DOHH2 (cell line): ENCODE measurements around the gene DISC1.

ENCODE experiments used
- CTCF ChIP-seq: fragments of 200-600 bp; sonication (generic); IDR thresholded peaks from one replicate; pipeline ENCODE4 v1.5.1; 2014; ENCODE audit warnings: antibody characterized with exemption, mild to moderate bottlenecking, low read depth, low read length; ENCODE audit not compliant: poor library complexity, severe bottlenecking
- EZH2phosphoT487 ChIP-seq: fragments of 200-600 bp; sonication (generic); IDR thresholded peaks from 2 replicates; pipeline ENCODE4 v1.6.1; 2017; ENCODE audit warnings: borderline replicate concordance, mild to moderate bottlenecking, antibody characterized with exemption, low read length, moderate library complexity, mixed read lengths

DNA sequence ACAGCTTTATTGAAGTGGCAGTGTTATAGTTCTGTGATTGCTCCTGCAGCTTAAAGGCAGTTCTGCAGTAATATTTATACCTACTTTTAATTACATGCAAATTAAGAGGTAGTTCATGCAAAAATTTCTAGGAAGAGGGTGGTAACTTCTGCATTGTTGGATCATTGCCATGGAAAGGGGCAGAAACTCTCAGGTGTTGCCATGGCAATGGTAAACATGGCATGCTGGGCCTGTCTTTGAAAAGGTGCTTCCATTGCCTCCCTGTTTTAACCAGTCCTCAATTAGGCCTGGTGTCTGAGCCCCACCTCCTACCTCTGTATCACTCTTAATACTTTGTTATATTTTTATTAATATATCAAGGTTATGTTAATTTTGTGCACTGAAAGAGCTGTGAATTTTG lies 104.7 kb downstream of the DISC1 start:
- TF ChIP-seq CTCF (no peak), EZH2phosphoT487 (no peak)
